Frontal cortex (tissue), 4 donors: ENCODE data around the gene FSTL5. TPM values are rescaled to one million over a fixed set of nuclear protein-coding genes. Genes with fewer than 3 reads are reported as not detected.
"Not testable (repeated sequence)": the region's sequence is repeated elsewhere in the genome, so short reads cannot be mapped to it uniquely, and the experiment has no call there.

Experiments used
- DNase-seq, 2 donors: peaks; one replicate each; pipeline ENCODE4 v3.0.0; 2012; ENCODE audit warnings: low spot score in 2 of 2
- FAIRE-seq: peaks from 2 replicates; lab custom pipeline; 2012; peaks lifted over from hg19 to GRCh38; lab: Jason Lieb, UNC
- total RNA-seq: library from RNA; depleted of rRNA; stranded (reverse); fragments of >200 nt; gene quantifications from one replicate; pipeline ENCODE4 v1.2.3, GENCODE V29; 2014
- donor health status: control.
- donor health status: control.
- donor health status: control.

FSTL5 gene
- 106 TPM for total RNA-seq

DNA sequence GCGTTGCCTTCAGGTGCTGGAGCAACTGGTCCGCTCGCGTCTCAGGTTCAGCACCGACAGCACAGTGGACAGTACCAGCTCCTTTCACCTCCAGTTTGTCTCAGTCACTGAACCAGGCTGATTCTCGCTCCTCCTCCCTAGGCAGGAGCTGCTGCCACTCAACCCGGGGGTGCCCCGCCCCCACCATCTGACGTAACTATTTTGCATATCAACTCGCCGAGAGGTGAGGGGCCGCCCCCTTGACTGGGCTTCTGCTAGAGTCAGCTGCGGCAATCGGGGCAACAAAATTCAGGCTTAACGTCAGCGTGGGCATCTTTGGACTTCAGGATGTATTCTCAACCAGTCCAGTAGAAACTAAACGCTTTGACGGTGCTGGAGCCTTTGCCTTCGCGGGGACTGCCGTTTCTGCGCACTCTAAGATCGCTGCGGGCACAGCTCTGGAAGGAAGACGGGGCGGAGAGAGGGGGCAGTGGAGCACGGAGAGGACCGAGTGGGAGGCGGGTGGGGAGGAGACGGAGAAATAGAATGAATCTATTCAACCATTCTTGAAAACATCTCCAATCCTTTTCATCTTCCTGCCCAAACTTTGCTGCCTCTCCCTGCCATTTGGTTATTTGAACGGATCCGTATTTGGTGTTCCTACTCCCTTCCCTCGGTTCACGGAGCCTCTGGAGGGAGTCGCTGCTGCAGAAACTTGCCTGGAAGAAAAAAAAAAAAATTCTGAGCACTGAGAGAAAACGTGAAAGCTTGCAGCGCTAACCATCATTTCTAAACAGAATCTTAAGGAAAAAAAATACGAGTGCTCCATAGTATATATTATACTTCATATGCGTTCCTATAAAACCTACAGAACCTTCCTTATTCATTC is at the start of gene FSTL5:
TSS of gene FSTL5 (minus strand) at position 109 of the 868 bp plus-strand sequence. CDS start 52,604 bp downstream, outside the sequence.
- peak in 1 of 2 donors; percentile 28 for DNase-seq

GRCh38 chr4:162209706-162210105 is 45.9 kb upstream of the FSTL5 start:
- FAIRE-seq (no peak), DNase-seq (no peak)

More for the DNA sequence above, at the start of gene FSTL5:
- no peak for FAIRE-seq

DNA sequence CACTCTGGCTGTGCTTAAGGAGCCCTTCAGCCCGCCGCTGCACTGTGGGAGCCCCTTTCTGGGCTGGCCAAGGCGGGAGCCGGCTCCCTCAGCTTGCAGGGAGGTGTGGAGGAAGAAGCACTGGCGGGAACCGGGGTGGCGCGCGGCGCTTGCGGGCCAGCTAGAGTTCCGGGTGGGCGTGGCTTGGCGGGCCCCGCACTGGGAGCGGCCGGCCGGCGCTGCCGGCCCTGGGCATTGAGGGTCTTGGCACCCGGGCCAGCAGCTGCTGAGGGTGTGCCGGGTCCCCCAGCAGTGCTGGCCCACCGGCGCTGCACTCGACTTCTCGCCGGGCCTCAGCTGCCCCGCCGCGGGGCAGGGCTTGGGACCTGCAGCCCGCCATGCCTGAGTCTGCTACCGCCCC is 39.7 kb upstream of the FSTL5 start:
- not testable (repeated sequence) for DNase-seq, FAIRE-seq

GRCh38 chr4:162201673-162202072 is 37.9 kb upstream of the FSTL5 start:
- no peak for FAIRE-seq
- no peak for DNase-seq

GRCh38 chr4:162170509-162170908 is 6.7 kb upstream of the FSTL5 start:
- FAIRE-seq (no peak), DNase-seq (no peak)

DNA sequence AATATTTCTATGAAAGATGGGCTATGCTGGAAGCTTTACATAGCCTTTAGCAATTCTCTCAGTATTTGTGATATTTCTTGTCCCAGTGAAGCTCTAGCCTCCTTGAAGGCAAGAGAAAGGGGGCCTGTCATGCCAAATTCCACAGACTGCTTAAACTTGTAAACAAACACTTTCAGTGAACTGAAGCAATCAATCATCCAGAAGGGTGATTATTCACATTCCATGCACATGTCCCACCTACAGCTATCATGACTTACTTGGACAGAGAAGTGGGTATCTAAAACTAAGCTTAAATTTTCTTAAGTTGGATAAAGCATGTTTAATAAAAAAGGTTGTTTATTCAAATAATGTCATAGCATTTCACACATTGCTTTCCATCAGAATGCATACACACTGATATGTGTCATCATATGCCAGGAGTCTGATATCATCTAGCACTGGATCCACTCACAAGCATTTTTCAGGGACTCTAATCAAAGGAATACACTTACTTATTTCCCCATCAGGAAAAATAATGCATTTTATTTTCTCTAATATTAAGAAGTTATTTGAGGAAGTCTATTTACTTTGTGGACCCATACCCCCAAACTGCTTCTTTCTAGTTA is 1.2 kb upstream of the FSTL5 start:
- DNase-seq, result no peak
- no peak for FAIRE-seq

DNA sequence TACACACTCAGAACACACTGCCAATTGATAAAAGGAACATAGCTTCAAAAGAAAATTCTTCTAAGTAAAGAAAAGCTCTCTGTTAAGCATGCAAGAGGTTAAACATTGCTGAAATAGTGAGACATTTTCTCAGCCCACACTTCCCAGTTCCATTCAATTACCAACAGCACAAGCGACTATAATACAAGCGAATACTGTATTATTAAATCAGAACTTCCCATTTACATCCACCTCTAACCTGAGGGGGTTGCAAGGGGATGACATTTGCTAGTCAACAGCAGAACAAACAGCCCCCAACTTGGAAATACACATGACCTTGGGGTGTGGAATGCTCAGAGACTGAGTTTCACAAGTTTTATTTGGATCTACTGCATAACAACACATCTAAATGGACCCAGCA is 1.1 kb downstream of the FSTL5 start:
- FAIRE-seq (no peak), DNase-seq (no peak)

DNA sequence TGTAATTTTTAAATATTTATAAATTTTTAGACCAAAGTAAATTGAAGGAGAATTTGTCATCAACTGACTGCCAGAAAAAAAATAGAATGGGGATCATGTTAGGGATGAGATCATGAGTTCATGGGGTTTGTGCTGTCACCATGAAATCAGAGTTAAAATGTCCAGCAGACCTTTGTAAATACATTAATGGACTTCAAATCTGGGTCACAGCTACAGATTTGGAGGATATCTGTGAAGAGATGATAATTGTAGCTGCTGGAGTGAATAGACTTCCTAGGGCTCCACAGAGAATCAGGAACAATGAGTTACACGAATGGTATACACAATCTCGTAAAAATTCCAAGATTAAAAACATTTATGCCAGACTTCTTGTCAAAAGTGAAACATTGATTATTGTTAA is 6.6 kb downstream of the FSTL5 start:
- DNase-seq (no peak), FAIRE-seq (no peak)

DNA sequence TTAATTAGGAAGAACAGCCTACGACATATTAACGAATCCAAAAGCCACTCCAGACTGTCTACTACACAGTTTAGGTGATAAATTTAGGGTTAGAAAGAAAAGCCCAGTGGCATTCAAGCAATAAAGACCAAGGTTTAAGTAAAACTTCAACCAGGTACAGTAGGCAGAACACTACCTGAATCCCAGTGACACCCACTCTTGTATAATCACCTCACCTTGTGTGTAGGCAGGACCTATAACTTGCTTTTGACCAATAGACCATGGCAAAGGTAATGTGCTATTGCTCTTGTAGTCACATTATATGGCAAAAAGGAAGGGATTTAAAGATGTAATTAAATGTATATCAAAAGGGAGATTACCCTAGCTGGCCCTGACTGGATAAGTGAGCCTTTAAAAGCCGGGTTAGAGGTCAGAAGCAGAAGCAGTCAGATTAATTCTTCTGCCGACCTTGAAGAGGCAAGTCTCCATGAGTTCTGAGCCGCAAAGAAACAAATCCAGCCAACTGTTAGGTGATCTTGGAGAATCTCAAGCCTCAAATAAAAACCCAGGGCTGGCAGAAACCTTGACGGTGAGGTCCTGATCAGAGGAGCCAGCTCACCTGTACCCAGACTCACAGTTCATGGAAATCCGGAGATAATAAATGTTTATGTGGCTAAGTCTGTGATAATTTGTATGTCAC is 8.8 kb downstream of the FSTL5 start:
- FAIRE-seq (no peak), DNase-seq (no peak)

DNA sequence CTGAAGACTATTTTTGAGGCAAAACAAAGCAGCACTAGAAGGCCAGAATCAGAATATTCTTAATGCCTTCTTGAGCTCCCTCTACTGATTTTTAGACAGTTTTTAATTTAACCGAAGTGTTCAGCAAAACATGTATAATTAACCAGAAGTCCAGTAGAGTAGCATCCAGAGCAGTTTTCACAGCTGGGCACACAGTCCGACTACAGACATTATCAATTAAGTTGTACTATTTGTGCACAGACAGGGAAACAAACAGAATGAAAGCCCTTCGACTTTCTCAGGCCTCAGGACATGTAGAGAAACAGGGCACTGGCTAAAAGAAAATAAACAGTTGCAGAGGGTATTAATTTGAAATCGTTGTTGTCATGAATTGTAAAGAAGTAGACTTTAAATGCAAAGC is 11.9 kb downstream of the FSTL5 start:
- DNase-seq, result no peak
- no peak for FAIRE-seq

DNA sequence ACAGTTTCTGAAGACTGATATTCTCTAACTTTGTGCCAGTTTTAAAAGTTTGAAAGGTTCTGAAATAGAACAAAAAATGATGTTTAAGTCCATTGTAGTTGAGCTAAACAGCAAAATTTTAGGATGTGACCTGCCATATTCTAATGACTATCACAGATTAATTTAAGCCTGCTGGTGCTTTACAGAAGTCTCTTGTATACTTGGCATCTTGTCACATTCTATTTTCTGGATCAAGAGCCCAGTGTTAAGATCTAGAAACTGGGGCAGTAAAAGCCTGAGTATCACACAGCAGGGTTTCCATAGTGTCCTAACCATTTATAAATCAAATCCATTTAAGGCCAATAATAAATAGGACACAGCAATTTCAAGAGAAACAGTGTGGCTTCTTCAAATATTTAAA is 12.4 kb downstream of the FSTL5 start:
- FAIRE-seq (no peak), DNase-seq (no peak)

DNA sequence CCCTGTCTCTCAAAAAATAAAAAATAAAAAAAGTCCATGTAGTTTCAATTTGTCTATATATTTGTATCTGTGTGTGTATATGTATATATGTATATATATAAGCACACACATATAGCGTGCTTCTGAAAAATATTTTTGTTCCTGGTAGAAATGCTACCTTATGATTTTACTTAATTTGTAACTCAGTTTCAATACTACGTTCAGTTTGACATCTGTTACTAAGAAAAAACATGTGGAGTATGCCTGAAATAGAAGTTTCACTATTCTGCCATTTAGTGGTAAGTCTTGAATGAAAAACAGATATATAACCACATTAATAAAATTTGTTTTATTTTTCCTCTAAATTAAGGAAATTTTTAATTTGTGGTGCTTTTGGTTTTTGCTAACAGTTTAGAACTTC is 14.2 kb downstream of the FSTL5 start:
- DNase-seq (no peak), FAIRE-seq (no peak)

DNA sequence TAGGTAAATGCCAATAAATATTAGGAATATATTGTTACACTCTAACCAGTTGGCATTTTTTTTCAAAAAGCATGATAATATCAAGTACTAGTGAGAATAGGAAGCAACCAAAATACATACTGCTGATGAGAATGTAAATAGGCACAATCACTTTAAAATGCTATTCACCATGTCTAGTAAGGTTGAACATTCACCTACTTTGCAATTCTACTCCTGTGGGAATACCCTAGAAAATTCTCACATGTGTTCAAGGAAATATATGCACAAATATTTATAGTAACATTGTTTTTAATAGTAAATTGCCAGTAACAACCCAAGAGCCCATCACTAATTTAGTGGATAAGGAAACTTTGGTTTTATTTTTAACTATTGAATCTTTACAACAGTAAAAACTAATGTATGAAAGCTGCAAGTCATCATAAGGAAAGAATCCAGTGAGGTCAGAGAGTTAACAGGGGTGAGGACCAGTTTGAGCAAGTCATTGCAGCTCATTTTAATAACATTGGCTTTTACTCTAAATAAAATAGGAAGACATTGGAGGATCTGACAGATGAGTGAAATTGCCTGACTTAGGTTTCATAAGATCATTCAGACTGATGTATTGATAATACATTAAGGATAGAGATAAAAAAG is 23.6 kb downstream of the FSTL5 start:
- DNase-seq (no peak), FAIRE-seq (no peak)

DNA sequence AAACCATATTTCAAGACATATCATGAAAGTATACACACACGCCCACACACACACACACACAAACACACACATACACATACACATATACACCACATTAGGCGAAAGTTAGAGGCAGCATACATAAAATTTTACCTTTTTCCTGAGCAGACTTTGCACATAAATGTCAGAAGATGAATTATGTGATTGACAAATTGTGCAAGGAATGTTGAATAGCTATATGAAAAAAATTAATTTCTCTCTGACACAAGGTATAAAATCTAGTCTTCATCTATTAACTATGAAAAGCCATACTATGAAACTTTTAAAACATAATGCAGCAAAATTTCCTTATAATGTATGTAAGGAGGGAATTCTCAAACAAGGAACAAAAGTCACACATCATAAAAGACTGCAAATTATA is 24.4 kb downstream of the FSTL5 start:
- no peak for FAIRE-seq
- DNase-seq, result no peak

- DNase-seq, result no peak
- no peak for FAIRE-seq
These were observed 32.5 kb downstream of the FSTL5 start for GRCh38 chr4:162131256-162131655.

GRCh38 chr4:162126729-162127128 is 37.1 kb downstream of the FSTL5 start:
- DNase-seq, result no peak
- FAIRE-seq, result no peak

- no peak for FAIRE-seq
These were observed 46.7 kb downstream of the FSTL5 start for GRCh38 chr4:162117051-162117450.

DNA sequence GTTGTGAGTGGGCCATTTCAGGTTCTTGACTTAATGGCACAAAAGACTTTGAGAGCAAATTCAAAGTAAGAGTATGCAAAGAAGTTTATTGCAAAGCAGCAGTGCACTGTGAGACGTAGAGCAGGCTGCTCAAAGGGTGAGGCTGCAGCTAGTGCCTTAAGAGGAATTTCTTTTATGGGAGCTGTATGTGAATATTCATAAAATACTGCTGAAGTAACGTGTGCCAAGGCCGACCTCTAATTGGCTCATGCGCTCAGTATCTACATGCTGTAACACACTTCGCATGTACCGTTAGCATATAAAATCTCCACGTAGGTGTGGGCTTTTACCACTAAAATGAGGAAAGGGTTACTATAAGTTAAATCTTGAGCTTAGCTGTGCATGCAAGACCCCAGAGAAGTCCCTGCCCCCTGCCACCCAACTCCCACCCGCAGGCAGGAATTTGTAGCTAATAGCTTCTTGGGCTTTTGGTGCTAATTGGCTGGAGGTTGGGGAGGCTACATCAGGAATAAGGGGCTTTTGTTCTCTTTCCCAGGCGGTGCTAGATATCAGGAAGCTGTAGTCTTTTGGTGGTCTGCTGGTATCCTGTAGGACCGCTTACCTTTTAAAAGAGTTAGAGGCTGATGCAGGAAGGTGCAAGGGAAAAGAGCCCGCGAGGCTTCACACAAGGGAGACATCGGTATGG is 47.6 kb downstream of the FSTL5 start:
- DNase-seq, result no peak
- no peak for FAIRE-seq

More at GRCh38 chr4:162117051-162117450, 46.7 kb downstream of the FSTL5 start:
- no peak for DNase-seq

DNA sequence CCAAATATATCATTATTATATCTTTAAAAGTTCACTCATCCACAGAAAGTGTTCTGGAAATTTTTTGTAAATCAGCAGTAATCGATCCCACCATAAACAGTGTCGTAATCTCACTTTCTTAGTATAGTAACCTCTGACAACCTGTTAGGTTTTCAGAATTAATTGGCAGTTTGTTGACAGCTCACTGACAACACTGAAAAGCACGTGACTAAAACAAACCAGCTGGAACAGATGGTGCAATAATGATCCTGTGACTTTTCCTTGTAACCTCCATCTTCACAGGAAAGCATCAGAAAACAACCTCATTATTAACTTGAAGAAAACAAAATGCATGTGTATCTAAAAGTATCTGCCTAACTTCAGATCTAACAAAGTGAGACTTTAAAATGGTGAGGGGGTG is 48.5 kb downstream of the FSTL5 start:
- DNase-seq, result no peak
- no peak for FAIRE-seq

DNA sequence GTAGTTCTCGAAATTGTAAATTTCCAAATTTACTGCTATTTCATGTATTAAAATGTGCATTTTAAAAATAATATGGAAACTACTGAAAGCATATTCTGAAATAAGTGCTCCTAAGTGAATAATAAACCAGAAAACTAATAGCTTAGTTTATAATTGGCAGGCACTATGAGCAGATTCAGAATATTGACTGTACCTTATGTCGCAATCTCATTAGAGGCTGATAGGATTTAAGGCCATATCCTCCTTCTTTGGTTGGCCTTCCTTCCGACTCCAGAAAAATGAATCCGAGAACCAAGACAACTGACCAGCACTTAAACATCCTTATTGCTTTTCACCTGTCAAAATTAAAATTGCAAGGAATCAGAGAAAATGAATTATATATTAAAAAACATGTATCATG is 52.7 kb downstream of the FSTL5 start:
- FAIRE-seq (no peak), DNase-seq (no peak)
